Tibial nerve (tissue), 3 donors: ENCODE data around the gene JAGN1.
"Not testable (repeated sequence)": the region's sequence is repeated elsewhere in the genome, so short reads cannot be mapped to it uniquely, and the experiment has no call there.

ENCODE experiments used
- CTCF ChIP-seq, 5 experiments: fragments of 200-600 bp in 3 of 5; fragments of 450-650 bp in 2 of 5; sonication (generic) in 3 of 5; IDR thresholded peaks; one replicate each; pipeline ENCODE4 v1.5.1; 2016 to 2019; ENCODE audit warnings: antibody characterized with exemption in 5 of 5, mild to moderate bottlenecking in 3 of 5, moderate library complexity in 2 of 5
- POLR2A ChIP-seq, 2 donors: fragments of 450-650 bp; IDR thresholded peaks; one replicate each; pipeline ENCODE4 v1.6.1; 2017; ENCODE audit warnings: antibody characterized with exemption in 2 of 2, mild to moderate bottlenecking in 2 of 2, moderate library complexity in 2 of 2

GRCh38 chr3:9939906-9940305 is 49.5 kb downstream of the JAGN1 start:
- not testable (repeated sequence) for TF ChIP-seq CTCF, POLR2A (IDR thresholded peaks at IDR 0.05)
